HepG2 (cell line): ENCODE results near the gene LYZL2.

Source experiments
- ARNT ChIP-seq: fragments of 450-650 bp; IDR thresholded peaks from 2 replicates; pipeline ENCODE4 v1.6.1; 2017
- GTF2F1 ChIP-seq: fragments of 150-350 bp; IDR thresholded peaks from 2 replicates; pipeline ENCODE4 v1.6.1; 2014; ENCODE audit warnings: low read length
- NCOR1 ChIP-seq: fragments of 200-600 bp; sonication (generic); IDR thresholded peaks from 2 replicates; pipeline ENCODE4 v1.7.0; 2017; ENCODE audit warnings: antibody characterized with exemption, low read length, borderline replicate concordance
- SAFB2 ChIP-seq: sonication (generic); formaldehyde crosslinking; IDR thresholded peaks from 2 replicates; pipeline ENCODE4 v1.5.1; 2020; ENCODE audit warnings: missing genetic modification reagents, low read depth, mild to moderate bottlenecking, borderline replicate concordance

DNA sequence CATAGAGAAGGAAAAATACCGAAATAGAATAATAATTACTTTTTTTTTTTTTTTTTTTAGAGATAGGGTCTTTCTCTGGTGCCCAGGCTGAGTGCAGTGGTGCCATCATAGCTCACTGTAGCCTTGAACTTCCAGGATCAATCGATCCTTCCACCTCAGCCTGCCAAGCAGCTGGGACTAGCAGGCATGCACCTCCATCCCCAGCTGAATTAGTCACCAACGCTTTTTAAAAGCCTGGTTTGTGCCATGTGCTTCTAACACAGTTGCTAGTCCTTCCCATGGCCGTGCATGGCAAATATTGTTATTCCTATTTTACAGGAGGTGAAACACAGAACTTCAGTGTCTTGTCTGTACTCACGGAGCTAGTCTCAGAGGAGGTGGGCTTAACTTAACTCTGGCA lies 23.2 kb downstream of the LYZL2 start:
- TF ChIP-seq GTF2F1: no peak
- no peak for TF ChIP-seq ARNT
- no peak for TF ChIP-seq NCOR1
- TF ChIP-seq SAFB2 (CRISPR knock-in tag): no peak
